Heart left ventricle (tissue), 16 donors: ENCODE measurements around the gene HOXB2. TPM values are rescaled to one million over a fixed set of nuclear protein-coding genes. Genes with fewer than 3 reads are reported as not detected.
A peak's percentile ranks its signal among the peaks of the same experiment; 100 is the strongest.

Experiments used
- ATAC-seq, 4 donors: fragments of 200-7000 bp; cut with Tn5 transposase; one replicate each; pipeline ENCODE4 v1.9.1; 2020 to 2022; ENCODE audit warnings: moderate library complexity in 4 of 4, mild to moderate bottlenecking in 3 of 4, moderate number of reproducible peaks in 1 of 4
- DNase-seq, 5 donors: peaks; one replicate each; pipeline ENCODE4 v3.0.0-alpha.2; 2020
- H3K27ac ChIP-seq, 12 donors: fragments of 200-600 bp; sonication (generic) in 4 of 12; one replicate each; pipeline versions ENCODE4 v1.5.0 to v1.8.0; 2016 to 2022; ENCODE audit warnings: mild to moderate bottlenecking in 2 of 12
- H3K27me3 ChIP-seq, 9 donors: fragments of 200-600 bp; sonication (generic) in 2 of 9; one replicate each; pipeline versions ENCODE4 v1.5.1 to v1.8.0; 2016 to 2022; ENCODE audit warnings: mild to moderate bottlenecking in 3 of 9
- H3K36me3 ChIP-seq, 9 donors: fragments of 200-600 bp; sonication (generic) in 2 of 9; one replicate each; pipeline versions ENCODE4 v1.5.0 to v1.8.0; 2018 to 2022; ENCODE audit warnings: mild to moderate bottlenecking in 2 of 9
- H3K4me1 ChIP-seq, 12 donors: fragments of 200-600 bp; sonication (generic) in 4 of 12; one replicate each; pipeline versions ENCODE4 v1.5.0 to v1.8.0; 2016 to 2022; ENCODE audit warnings: mild to moderate bottlenecking in 3 of 12
- H3K4me3 ChIP-seq, 12 donors: fragments of 200-600 bp; sonication (generic) in 4 of 12; one replicate each; pipeline versions ENCODE4 v1.5.0 to v1.8.0; 2017 to 2022; ENCODE audit warnings: mild to moderate bottlenecking in 9 of 12, moderate library complexity in 4 of 12
- H3K9me3 ChIP-seq, 12 donors: fragments of 200-600 bp; sonication (generic) in 4 of 12; one replicate each; pipeline versions ENCODE4 v1.5.0 to v1.8.0; 2016 to 2022; ENCODE audit warnings: mild to moderate bottlenecking in 1 of 12
- POLR2A ChIP-seq, 2 donors: fragments of 450-650 bp; IDR thresholded peaks; one replicate each; pipeline ENCODE4 v1.6.1; 2017; ENCODE audit warnings: antibody characterized with exemption in 2 of 2, mild to moderate bottlenecking in 2 of 2, moderate library complexity in 2 of 2
- WGBS, 4 donors: extraction: QIAGEN DNeasy Blood & Tissue Kit in 2 of 4; methylation state at CpG; one replicate each; pipeline versions ENCODE4 v1.1.5 to v1.1.7; 2013 to 2018; 5-methylcytosine and 5-hydroxymethylcytosine counted together
- intact Hi-C, 10 donors: fragments of 100-400 bp; cut with DNase I; formaldehyde crosslinking; loops; one replicate each; pipeline versions ENCODE4 v1.11.1 to v1.14.2; 2022
- polyA plus RNA-seq, 2 donors: library from polyadenylated mRNA; stranded (reverse); fragments of 200-250 nt; gene quantifications; one replicate each; pipeline ENCODE4 v1.2.3, GENCODE V29; 2013
- total RNA-seq, 9 donors: library from RNA; depleted of rRNA in 2 of 9; stranded (reverse); fragments of >200 nt in 2 of 9; fragmentation: NEBNext Ultra II Directional in 3 of 9; extraction: Animal tissue kit (Norgen Biotek cat#: 25700) in 3 of 9; gene quantifications; one replicate each; pipeline versions ENCODE4 v1.1.0 to v1.2.4, GENCODE V29; 2016 to 2023
- TF ChIP-seq, protein P1 (sequence below), 12 donors: fragments of 200-600 bp; sonication (generic) in 4 of 12; IDR thresholded peaks; one replicate each; pipeline versions ENCODE4 v1.5.0 to v1.8.0; 2018 to 2022; ENCODE audit warnings: antibody characterized with exemption in 12 of 12, mild to moderate bottlenecking in 5 of 12
- donor health status: ischemic (EF 13 %, LVEDD 7.1; RV severe dilation, severe dysfunction).
- donor health status: healthy with polysubstance abuse.
- donor health status: DM: no; HTN: yes; CAD: no.
- donor health status: DM: no; HTN: no; CAD: no.
- donor health status: ischemic (EF 25% LVEDD 6.9; RV normal size, moderate dysfunction).
- donor health status: ischemic (EF 25% LVEDD 5.7; RV mildly dilated, moderate dysfunction).
- donor health status: healthy.
- donor health status: DM: yes; HTN: yes; CAD: no.
- donor health status: ischemic (EF 35%, LVEDD 5.7; RV mildly dilated, moderate dysfunction).
- donor health status: nonischemic (EF 11% LVEDD 7.7; RV severe dilation, severe dysfunction).
- donor health status: DM: yes; HTN: yes; CAD: no.
- donor health status: PGD.
- donor health status: ischemic (EF 29% LVEDD 5.4; RV normal size, mild dysfunction).
- donor health status: nonischemic (EF 23%, LVEDD 6.1; RV moderate dilation, normal function).

HOXB2 gene
- total and polyA plus RNA-seq, 11 donors: 0.81 to 6.9 (median 3.0) TPM

DNA sequence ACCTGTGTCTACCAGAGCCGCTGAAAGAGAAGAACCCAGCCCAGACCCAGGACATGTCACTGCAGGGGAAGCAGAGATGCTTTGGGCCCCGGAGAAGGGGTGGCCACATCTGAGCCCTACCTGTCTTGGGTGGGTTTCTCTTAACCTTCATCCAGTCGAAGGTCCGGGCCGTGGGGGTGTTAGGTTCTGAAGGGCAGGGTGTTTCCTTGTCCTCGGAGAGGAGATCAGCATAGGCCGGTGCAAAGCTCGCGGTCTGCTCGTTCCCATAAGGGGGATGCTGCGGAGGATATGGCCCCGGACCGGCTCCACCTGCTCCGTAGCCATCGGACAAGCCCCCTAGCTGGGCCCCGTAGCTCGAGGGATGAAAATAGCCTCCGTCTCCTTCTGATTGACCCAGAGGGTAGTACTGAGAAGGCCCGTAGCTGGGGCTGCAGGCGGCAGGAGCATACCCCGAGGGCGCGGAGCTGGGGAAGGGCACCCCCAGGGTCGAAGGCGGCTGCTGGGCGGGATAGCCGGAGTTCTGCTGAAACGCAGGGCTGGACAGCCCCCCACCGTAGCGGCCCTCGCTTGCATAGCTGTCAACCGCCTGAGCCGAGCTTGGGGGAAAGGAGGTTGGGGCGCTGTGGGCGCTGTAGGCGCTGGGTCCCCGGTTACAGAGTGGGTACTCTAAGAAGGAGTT lies 14.6 kb downstream of the HOXB2 start:
- H3K4me3 ChIP-seq: no peak overlapping the region
- H3K36me3 ChIP-seq: no peaks in the 10 kb centered on the region
- no peak for TF ChIP-seq POLR2A (IDR thresholded peaks at IDR 0.05)
- TF ChIP-seq, protein P1, sequence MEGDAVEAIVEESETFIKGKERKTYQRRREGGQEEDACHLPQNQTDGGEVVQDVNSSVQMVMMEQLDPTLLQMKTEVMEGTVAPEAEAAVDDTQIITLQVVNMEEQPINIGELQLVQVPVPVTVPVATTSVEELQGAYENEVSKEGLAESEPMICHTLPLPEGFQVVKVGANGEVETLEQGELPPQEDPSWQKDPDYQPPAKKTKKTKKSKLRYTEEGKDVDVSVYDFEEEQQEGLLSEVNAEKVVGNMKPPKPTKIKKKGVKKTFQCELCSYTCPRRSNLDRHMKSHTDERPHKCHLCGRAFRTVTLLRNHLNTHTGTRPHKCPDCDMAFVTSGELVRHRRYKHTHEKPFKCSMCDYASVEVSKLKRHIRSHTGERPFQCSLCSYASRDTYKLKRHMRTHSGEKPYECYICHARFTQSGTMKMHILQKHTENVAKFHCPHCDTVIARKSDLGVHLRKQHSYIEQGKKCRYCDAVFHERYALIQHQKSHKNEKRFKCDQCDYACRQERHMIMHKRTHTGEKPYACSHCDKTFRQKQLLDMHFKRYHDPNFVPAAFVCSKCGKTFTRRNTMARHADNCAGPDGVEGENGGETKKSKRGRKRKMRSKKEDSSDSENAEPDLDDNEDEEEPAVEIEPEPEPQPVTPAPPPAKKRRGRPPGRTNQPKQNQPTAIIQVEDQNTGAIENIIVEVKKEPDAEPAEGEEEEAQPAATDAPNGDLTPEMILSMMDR (IDR thresholded peaks at IDR 0.05): no peak
- no peaks in the 10 kb centered on the region for H3K9me3 ChIP-seq
- WGBS, 4 donors: 31 to 58% (median 43%) methylated on average over 23 to 37 of the region's 37 CpGs
- no peak overlapping the region for H3K27ac ChIP-seq
- ATAC-seq (peak in 1 of 4 donors; percentile 34), DNase-seq (no peak)
- intact Hi-C loops: no loop called here
- no peaks in the 10 kb centered on the region for H3K4me1 ChIP-seq
- peaks cover 12 to 81% (median 44%) of the 10 kb centered on the region in 9 donors for H3K27me3 ChIP-seq

DNA sequence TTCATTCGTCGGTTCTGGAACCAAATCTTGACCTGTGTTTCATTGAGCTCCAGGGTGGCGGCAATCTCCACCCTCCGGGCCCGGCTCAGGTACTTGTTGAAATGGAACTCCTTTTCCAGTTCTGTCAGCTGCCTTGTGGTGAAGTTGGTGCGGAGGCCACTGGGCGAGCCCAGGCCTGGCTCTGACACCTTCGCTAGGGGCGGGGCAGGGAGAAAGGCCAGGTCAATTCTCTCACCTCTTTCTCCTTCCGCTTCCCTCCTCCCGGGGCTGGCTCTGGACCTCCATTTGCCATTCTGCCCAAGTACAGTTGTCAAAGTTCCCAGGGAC lies 15.3 kb downstream of the HOXB2 start:
- intact Hi-C loops: no loop called here
- ATAC-seq: no peak

DNA sequence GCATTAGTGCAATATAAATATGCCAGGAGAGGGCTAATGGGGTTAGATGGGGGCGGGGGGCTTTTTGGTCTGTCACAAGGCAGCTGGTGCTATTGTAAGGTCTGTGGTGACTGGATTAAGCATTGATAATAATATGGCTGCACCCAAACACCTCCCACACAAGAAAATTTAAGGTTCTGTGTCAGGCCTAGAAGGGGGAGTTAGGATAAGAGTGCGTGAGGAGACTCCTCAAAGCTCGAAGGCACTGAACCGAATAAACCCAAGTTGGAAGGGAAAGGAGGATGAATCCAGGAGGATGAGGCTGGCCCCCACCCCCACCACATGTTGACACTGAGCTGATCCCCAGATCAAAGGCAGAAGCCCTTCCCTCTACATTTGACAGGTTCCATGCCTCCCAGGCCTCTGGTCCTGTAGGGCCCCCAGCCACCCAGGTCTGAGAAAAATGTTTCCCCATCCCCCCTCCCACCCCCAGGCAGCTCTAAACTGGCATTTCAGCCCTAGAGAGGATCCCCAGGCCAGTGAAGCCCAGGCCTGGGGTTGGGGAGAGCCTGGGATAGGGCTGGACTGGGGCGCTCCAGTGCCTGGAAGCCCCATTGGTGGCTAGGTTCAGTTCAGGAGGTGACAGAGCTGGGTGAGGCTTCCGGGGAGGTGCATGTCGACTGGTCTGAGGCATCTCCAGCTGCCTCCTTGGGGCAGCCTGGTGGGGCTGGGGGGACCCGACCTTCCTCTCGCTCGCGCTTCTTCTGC lies 15.8 kb downstream of the HOXB2 start:
- Histone ChIP-seq H3K27me3 (peaks cover 12 to 93% (median 52%) of the 10 kb centered on the region in 9 donors), H3K4me3 (no peak overlapping the region), H3K36me3 (no peaks in the 10 kb centered on the region), H3K27ac (no peak overlapping the region), H3K4me1 (no peaks in the 10 kb centered on the region), H3K9me3 (no peaks in the 10 kb centered on the region)
- intact Hi-C loops: no loop called here
- ATAC-seq: no peak
- no peak for TF ChIP-seq POLR2A (IDR thresholded peaks at IDR 0.05)
- WGBS, 4 donors: 60 to 79% (median 65%) methylated on average over 9 to 11 of the region's 11 CpGs
- no peak for DNase-seq

More for the DNA sequence above, 15.3 kb downstream of the HOXB2 start:
- Histone ChIP-seq H3K9me3 (no peaks in the 10 kb centered on the region), H3K27ac (no peak overlapping the region), H3K4me3 (no peak overlapping the region), H3K27me3 (peaks cover 12 to 88% (median 48%) of the 10 kb centered on the region in 9 donors), H3K36me3 (no peaks in the 10 kb centered on the region), H3K4me1 (no peaks in the 10 kb centered on the region)
- peak in 1 of 5 donors; percentile 58 for DNase-seq
- no peak for TF ChIP-seq POLR2A (IDR thresholded peaks at IDR 0.05)
- TF ChIP-seq, protein P1 (IDR thresholded peaks at IDR 0.05): no peak
- 51 to 77% (median 66%) methylated on average over 11 of the region's 11 CpGs for WGBS, 4 donors

DNA sequence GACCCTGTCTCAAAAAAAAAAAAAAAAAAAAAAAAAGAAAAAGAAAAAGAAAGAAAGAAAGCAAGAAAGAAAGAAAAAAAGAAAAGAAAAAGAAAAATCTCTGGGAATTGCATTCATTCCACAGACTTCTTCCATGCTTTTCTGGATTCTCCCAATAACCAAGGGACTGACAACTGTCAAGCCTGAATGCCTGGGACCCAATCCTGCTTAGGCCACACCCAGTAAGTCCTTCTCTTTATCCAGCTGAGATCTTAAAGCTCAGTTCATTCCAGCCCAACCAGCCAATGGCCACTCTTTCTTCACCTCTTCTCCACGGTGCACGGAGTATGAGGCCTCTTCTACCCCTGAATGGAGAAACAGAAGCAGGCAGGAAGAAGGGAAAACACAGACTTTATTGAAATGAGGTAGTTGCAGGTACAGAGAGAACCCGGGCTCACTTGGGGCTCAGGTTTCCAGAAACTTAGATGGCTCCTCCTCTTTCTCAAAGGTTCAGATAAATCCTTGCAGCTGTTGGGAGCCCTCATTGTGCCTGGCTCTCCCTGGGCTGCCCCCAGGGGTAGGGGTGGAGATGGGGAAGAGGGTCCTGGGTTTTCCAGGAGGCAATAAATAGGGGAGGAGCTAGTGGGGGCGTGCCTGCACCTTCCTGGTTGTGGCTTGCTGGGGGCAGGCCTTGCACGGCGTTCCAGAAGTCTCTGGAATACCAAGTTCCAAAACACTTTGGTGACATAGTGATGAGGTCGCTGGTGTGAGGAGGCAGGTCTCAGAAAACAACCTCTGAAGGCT lies 16.6 kb downstream of the HOXB2 start:
- Histone ChIP-seq H3K36me3 (no peaks in the 10 kb centered on the region), H3K4me3 (no peak overlapping the region), H3K4me1 (no peaks in the 10 kb centered on the region), H3K27ac (no peak overlapping the region), H3K9me3 (no peaks in the 10 kb centered on the region), H3K27me3 (peaks cover 12 to 96% (median 55%) of the 10 kb centered on the region in 9 donors)
- ATAC-seq (no peak), DNase-seq (no peak)
- intact Hi-C loops: no loop called here
- TF ChIP-seq, protein P1 (IDR thresholded peaks at IDR 0.05): no peak
- no peak for TF ChIP-seq POLR2A (IDR thresholded peaks at IDR 0.05)
- 40 to 59% (median 49%) methylated on average over 7 of the region's 7 CpGs for WGBS, 4 donors
